Measurements from ENCODE around the gene CLEC16A.

CLEC16A gene

DNA sequence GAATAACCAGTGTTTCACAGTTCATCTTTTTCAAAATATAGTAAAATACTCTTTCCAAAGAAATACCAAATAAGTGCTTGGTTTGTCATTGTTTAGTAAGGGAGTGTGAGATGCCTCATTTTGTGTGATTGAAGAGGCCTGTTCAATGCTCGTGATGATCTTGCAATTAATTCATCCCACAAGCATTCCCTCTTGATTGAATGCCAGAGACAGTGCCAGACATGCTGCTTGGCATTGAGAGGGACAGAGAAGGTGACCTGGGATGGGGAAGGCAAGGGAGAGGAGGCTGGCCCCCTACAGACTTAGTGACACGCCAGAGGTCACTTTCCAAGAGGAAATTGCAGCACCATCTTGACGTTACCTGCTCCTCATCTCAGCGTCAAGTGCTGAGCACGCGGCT is 49.3 kb downstream of the CLEC16A start:
- no peak for DNase-seq

DNA sequence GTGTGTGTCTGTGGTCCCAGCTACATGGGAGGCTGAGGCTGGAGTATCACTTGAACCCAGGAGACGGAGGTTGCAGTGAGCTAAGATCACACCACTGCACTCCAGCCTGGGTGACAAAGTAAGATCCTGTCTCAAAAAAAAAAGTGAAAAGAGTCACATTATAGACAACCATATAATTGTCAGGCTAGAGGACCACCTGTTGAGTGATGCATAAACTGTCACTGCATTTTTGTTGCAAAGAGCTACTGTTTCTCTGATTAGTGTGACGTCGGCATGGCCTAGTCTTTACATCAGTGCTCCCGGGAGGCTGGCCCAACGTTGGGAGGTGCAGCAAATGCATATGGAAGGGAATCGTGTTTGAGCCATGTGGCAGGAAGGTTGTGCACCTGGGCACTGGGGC is 50.2 kb downstream of the CLEC16A start:
- no peak for DNase-seq

DNA sequence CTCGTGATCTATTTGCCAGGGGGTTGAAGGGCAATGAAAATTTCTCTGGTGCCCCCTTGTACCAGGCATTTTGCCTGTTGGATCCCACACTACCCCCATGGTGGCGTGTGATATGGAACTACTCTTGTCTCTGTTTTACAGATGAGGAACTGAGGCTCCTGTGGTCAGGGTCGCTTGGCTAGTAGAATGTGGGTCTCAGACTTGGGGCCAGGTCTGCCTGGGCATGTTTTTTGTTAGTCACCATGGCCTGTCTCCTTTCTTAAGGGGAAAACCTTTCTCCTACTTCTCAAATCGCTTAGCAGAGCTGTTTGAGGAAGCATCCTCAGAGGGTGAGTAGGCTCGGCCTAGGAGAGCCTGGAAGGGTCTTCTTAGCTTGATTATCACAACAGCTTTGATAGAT is 51.2 kb downstream of the CLEC16A start:
- no peak for DNase-seq

DNA sequence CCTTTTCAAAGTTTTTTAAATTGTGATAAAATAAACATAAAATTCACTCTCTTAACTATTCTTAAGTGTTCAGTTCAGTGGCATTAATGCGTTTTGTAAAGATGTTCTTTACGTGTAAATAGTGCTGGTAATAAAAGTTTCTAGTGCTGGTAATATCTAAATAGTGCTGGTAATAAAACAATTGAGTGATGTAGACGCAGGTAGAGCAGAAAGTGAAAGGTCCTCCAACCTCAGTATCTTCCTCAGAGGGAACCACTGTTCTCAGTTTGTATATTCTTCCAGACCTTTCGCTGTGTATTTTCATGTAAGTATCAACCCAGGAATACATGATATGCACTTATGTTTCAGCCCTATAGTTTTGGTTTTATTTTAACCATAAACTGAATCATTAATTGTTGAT is 53.1 kb downstream of the CLEC16A start:
- DNase-seq = no peak

DNA sequence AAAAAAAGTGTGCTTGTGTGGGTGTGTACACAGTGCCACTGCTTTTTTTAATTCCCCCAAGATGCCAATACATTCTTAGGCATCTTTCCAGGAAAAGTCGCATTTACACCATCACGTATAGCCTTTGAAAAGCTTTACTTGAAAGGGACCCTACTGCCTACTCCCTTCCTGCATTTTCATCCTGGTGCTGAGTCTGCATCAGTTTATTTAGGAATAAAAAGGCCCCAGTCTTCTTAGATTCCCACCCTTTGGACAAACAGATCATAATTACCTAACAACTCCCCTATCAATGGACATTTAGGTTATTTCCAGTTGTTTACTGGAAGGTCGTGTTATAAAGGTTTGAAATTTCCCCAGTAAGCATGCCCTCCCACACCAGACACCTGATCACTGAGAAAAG is 54.9 kb downstream of the CLEC16A start:
- no peak for DNase-seq

DNA sequence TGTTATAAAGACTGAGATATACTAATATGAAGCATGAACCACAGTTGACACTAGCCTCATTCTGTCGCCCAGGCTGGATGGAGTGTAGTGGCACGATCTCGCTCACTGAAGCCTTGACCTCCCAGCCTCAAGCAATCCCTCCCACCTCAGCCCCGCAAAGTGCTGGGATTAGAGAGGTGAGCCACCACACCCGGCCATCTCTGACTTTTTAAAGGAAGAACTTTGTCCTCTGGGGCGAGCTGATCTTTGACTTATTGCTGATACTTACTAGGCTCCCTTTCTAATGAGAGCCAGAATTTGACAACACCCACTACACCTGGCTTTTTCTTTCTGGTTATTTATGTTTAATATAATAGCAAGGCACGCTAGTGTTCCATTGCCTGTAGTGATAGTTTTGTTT is 57.2 kb downstream of the CLEC16A start:
- no peak for DNase-seq

DNA sequence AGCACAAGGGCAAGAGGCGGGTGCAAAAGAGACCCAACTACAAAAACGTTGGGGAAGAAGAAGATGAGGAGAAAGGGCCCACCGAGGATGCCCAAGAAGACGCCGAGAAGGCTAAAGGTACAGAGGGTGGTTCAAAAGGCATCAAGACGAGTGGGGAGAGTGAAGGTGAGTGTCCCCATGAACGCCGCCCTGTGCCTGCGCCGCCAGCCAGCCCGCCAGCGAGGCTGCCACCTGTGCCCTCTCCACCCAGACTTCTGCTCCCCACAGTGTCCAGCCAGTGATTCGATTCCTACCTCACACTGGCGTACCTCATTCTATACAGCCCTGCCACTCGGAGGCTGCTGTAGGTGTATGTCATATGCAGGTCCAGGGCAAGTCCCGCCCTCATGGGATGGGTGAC is 58.8 kb downstream of the CLEC16A start:
- no peak for DNase-seq

DNA sequence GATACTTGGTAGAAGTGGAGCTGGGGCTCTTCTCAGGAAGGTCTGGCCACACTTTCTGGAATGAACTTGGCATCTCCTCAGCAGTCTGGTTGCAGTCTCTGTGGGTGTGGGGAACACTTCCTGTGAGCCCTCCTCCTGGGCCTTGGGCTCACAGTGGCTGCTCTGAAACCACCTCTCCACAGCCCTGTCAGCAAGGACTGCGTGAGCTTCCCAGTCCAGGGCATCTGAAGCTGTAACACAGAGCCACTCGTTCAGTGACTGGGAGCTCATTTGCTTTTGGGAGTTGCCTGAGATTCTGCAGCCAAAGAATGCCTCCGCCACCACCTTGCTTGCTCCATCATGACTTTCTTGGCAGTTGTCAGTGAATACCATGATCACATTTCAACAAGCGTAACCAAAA is 60.0 kb downstream of the CLEC16A start:
- DNase-seq = peak; percentile 12

DNA sequence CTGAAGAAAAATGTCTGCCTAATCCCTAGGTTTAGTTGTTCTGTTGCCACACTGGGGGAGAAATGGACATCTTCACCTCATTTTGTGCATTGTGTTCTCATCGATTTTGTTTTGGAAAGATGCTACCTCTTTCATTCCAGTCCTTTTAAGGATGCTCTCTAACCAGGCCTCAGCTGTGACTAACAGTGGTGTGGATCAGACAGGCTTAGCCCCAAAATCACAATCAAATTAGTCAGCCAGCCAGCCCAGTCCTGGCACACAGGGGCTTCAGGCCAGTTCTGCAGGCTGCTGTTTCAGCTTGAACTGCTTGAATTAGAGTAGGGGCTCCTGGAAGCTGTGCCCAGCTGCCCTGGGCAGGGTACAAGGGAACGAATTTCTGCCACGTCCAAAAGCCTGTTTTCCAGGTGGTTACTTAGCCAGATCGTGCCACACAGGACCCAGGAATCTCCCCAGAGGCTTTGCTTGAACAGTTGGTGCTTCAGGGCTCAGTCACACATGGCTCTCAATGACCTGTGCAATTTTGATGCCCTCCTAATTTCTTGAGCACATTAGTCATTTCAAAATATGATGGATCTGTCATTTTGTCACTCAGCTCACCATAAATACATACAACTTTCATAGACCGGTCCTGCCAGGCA is 60.7 kb downstream of the CLEC16A start:
- peak; percentile 40 for DNase-seq

DNA sequence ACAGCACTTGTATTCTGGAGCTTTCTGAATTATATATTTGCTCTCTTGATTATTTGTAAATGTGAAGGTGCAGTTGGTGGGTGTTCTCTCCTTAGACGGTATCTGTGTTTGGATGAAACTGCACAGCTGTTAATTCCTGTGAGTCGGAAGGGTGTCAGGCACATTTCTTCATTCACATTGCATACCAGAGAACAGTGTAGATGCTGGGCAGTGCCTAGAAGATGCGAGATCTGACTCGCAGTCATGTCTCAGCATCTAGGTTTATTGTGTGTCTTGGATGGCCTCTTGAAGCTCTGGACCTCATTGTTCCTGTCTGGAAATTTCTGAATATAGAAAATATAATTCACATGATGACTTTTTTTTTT is 61.2 kb downstream of the CLEC16A start:
- no peak for DNase-seq

DNA sequence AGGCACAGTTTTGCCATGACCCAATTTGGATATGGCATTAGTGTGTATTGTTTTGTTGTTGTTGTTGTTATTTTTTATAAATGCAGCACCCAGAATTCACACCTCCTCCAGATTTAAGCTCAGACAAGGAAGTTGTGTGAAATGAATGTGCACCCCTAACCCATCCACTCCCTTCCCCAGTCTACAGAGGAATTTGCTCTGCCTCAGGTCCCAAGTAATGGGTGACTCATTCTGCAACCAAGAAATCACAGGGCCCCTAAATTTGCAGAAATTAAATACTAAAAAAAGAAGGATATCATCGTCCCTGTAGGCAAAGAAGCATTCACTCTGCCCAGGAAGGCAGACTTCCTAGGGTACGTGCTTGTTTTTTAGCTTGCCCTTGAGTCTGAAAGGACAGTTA is 62.3 kb downstream of the CLEC16A start:
- DNase-seq = no peak

DNA sequence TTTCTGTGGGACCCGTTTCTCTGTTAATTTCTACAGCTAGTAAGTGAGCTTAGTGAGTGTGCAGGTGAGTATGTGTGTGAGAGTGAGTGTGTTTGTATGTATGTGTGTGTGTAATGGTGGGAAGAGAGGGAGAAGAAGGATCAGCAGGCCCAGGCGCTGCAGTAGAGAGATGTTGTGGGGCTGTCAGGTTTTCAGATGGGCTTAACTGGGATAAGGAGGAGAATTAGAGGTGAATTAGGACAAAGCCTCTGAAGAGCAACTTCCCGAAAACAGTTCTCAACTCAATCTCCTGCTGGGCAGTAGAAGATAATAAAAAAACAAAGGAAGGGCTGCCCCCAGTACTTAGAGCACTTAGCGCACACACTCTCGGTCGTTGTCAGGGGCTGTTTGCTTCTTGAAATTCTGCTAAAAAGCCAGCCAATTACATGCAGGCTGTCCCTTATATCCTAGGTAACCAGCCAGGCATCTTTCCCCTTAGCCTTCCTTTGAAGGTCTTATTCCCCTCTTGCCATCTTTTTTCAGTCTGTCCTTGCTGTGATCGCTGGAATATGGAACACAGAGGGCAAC is 63.4 kb downstream of the CLEC16A start:
- peak; percentile 57 for DNase-seq

DNA sequence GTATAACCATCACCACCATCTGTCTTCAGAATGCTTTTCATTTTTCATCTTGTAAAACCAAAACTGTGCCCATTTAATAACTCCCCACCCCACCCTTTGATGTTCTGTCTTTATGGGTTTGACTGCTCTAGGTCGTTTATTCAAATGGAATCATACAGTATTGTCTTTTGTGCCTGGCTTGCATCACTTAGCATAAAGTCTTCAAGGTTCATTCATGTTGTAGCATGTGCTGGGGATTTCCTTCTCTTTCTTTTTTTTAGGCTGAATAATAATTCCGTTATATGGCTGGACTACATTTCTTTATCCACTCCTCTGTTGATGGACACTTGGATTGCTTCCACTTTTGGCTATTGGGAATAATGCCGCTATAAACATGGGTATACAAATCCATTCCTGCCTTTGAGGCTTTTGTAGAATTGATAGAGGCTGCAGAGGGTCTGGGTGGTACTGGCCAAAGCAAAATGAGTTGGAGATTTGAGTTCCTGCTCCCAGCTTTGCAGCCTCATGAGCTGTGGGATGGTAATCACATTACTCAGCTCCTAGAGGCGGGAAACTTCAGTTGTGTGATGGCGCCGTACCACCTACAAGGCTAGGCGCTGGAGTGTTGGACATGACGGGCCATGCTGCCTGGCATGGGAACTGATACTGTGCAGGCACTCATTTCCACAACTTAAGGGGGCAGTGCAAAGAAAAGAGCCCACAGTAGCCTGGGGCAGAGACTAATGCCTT is 64.8 kb downstream of the CLEC16A start:
- no peak for DNase-seq

DNA sequence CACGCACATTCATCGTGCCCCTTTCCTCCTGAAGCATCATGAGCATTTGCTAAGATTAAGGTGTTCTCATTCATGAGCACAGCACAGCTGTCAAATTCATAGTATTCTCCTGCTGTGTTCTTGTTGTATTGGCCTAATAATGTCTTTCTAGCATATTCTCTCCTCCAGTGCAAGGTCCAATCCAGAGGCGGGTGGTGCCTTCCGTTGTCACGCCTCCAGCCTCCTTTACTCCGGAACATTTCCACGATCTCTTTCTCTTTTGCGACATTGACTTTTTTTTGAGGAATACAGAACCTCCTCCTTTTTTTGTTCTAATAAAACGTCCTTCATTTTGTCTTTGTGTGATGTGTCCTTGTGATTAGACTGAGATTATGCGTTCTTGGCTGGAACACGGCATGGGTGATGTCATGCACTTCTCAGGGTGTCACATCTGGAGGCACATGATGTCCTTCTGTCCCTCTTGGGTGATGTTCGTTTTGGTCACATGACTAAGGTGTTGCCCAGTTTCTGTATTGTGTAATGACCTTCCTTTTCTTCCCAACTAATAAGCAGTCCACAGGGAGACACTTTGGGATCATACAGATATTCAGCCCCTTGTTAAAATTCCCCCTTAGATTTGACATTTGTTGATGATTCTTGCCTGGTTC is 66.3 kb downstream of the CLEC16A start:
- no peak for DNase-seq

DNA sequence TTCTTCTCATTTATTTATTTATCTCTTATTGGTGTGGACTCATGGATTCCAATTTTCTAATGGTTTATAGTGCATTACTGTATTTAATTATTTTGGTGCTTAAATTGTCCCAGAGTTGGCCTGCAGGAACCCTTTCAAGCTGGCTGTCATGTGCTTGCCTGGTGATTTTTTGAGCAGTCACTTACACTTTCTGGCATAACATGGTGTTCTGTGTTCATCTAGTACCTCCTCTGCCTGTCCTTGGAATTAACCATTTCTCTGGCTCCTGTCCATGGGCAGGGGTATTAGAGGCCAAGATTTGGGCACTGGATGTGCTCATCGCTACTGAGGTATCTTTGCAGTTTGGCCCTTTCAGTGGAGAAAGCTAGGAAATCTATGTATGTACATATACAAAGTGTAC is 67.0 kb downstream of the CLEC16A start:
- no peak for DNase-seq

DNA sequence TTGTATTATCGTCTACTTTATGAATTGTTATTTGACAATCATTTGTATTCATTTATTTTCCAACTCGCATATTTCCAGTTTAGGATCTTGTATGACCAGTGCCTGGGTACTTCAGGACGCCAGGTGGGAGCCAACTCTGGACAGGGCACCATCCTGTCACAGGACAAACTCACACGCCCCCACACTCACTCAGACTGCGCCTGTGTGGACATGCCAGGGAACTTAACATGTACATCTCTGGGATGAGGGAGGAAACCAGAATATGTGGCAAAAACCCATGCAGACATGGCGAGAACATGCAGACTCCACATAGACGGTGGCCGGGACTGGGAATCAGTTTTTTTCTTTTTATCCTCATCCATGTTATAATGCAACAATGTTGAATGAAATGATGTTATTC is 68.5 kb downstream of the CLEC16A start:
- DNase-seq = no peak

DNA sequence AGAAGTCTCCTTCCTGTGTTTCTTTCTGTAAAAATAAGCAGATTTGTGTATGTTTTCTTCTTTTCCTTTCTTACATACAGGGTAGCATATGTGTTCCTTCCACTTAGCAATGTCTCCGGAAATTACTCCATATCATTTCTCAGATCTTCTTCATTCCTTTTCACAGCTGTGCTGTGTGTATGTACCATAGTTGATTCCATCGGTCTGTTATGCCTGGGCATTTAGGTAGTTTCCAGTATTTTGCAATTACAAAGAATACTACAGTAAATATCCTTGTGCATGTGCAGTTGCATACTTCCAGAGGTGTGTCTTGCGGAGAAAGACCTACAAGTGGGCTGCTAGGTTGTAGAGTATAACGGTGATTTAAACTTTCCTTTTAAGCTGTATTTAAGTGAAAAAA is 69.8 kb downstream of the CLEC16A start:
- no peak for DNase-seq

DNA sequence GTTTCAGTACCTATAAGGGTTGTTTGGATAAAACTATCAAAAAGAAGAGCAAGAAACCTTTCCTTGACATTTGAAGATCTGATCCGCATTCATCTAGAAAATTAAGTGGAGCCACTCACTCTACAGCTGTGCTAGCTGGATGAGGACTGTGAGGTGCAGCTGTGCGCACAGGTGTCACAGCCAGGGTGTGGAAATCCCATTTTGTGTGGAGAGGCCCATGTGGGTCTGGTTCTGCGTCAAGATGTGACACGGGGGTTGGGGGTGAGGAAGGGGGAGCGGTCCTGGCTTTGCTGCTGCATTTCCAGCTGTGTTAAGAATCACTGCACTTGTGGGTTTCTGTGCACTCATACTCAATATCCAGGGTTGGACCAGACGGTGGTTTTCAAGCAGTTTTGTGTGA is 70.7 kb downstream of the CLEC16A start:
- no peak for DNase-seq

DNA sequence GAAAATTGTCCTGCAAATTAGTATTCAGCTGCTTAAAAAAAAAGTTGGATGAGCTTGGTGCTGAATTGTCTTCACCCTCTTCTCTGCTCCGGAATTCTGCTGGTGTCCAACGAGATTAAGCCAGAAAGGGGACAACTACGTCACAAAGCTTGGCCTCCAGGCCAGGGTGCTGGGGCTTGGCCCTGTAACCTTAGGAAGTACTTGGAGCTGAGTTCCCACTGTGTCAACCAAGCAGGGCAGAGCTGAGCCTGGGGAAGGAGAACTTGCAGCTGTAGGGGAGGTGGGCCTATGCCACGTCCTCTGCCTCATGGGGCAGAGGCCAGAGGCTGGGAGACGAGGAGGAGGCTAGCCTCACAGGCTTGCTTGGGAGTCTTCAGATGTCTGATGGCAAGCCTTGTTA is 71.2 kb downstream of the CLEC16A start:
- DNase-seq = no peak

DNA sequence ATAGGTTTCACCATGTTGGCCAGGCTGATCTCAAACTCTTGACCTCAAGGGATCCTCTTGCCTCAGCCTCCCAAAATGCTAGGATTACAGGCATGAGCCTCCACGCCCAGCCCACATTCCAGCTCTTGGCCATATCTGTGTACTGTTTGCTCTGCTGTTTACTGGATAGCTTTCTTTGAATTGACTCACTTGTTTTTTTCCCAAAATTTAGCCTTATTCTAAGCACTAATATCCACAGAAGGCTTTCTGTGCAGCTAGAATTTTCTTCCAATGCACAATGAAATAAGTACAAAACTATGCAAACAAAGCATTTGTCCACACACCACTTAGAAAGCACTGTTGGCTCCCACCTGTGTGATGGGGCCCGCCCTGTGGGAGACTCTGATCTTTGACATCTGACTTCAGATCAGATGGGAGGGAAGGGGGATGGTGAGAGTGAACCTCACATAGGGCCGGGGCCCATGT is 72.2 kb downstream of the CLEC16A start:
- DNase-seq = no peak

DNA sequence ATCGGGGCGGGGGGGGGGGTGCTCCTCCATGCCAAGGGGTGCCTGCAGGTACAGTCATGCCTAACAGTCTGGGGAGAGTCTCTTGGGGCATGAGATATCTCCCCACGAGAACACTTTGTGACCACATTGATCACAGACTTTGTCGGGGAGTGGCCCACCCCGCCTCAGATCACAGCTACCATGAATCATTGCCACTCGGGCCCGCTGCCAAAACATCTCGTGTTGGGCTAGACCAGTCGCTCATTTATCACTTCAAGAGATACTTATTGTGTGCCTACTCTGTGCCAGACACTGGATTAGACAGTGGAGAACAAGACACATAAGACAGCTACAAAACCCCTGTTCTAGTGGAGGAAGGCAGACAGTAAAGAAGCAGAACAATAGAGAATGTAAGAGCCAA is 72.6 kb downstream of the CLEC16A start:
- DNase-seq = peak; percentile 60

DNA sequence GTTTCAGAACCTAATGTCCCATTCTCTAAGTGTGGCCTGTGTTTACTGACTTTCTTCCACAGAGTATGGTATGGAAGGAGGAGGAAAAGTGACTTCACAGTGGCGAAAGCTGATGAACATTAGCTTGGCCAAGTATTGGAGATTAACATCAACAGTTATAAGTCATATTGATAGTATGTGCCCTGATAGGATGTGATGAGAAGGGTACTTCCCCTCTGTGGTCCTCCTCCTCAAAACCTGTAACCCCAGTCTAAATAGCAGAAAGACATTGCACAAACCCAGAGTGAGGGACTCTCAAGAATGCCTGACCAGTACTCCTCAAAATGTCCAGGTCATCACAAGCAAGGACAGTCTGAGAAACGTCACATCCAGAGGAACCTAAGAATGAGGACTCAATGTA is 73.1 kb downstream of the CLEC16A start:
- DNase-seq = no peak

DNA sequence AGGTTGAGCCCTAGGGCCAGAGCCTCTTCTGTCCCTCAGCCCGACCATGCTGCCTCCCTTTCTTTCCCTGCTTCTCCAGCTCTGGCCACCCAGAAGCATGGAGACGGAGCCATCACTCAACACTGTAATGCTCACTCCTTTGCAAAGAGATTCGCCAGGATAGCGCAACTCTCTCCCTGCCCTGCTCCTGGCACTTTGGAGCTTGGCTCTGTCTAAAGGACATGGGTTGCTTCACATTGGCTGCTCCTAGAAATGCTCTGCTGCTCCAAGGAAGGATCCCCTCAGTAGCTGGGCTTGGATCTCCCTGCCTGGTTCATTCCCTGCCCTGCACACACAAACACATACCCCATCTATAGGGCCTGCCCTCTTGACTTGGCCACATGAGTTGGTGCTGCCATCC is 76.0 kb downstream of the CLEC16A start:
- no peak for DNase-seq

Data from DMS79 treated with DMSO at 0.1 percent for 48 hours (cell line).